SK-N-SH treated with all-trans-retinoic acid at 6 μM for 48 hours (cell line): ENCODE results near the gene CFAP61.

Experiments
- ATAC-seq: fragments of 200-7000 bp; cut with Tn5 transposase; 3 replicates; pipeline ENCODE4 v1.9.1; 2020; ENCODE audit warnings: mild to moderate bottlenecking, moderate library complexity
- ARNTL ChIP-seq: fragments of 450-650 bp; formaldehyde crosslinking; IDR thresholded peaks from 2 replicates; pipeline ENCODE4 v1.5.0; 2020; ENCODE audit warnings: low read depth, mild to moderate bottlenecking, moderate library complexity, borderline replicate concordance
- BACH2 ChIP-seq: fragments of 250-450 bp; sonication (Bioruptor Pico); IDR thresholded peaks from 2 replicates; pipeline ENCODE4 v1.9.0; 2021; ENCODE audit warnings: mild to moderate bottlenecking, borderline replicate concordance
- CREB5 ChIP-seq: fragments of 250-450 bp; sonication (Bioruptor Pico); IDR thresholded peaks from 2 replicates; pipeline ENCODE4 v1.5.1; 2020; ENCODE audit warnings: low read depth, mild to moderate bottlenecking, moderate library complexity
- CSDC2 ChIP-seq: fragments of 250-450 bp; sonication (Bioruptor Pico); IDR thresholded peaks from 2 replicates; pipeline ENCODE4 v1.5.0; 2020; ENCODE audit warnings: mild to moderate bottlenecking, moderate library complexity
- CSRNP3 ChIP-seq: fragments of 250-450 bp; sonication (Bioruptor Pico); IDR thresholded peaks from 2 replicates; pipeline ENCODE4 v1.5.1; 2021; ENCODE audit warnings: mild to moderate bottlenecking, moderate library complexity
- ESRRG ChIP-seq: fragments of 250-450 bp; sonication (Bioruptor Pico); IDR thresholded peaks from 2 replicates; pipeline ENCODE4 v1.6.1; 2021; ENCODE audit warnings: mild to moderate bottlenecking
- GLIS3 ChIP-seq: fragments of 250-450 bp; sonication (Bioruptor Pico); IDR thresholded peaks from 2 replicates; pipeline ENCODE4 v1.5.0; 2020; ENCODE audit warnings: mild to moderate bottlenecking, moderate library complexity
- ISL1 ChIP-seq: fragments of 250-450 bp; sonication (Bioruptor Pico); IDR thresholded peaks from 2 replicates; pipeline ENCODE4 v2.1.2; 2022; ENCODE audit warnings: mild to moderate bottlenecking, moderate library complexity
- PATZ1 ChIP-seq: fragments of 250-450 bp; sonication (Bioruptor Pico); IDR thresholded peaks from 2 replicates; pipeline ENCODE4 v1.8.0; 2020; ENCODE audit warnings: mild to moderate bottlenecking, moderate library complexity, borderline replicate concordance
- POU6F1 ChIP-seq: fragments of 250-450 bp; sonication (Bioruptor Pico); IDR thresholded peaks from 2 replicates; pipeline ENCODE4 v1.8.0; 2021; ENCODE audit warnings: low read depth, mild to moderate bottlenecking, moderate library complexity, borderline replicate concordance
- RARB ChIP-seq: fragments of 250-450 bp; sonication (Bioruptor Pico); IDR thresholded peaks from 2 replicates; pipeline ENCODE4 v1.8.0; 2021; ENCODE audit warnings: mild to moderate bottlenecking, moderate library complexity
- TCF4 ChIP-seq: fragments of 250-450 bp; sonication (Bioruptor Pico); IDR thresholded peaks from 2 replicates; pipeline ENCODE4 v1.8.0; 2021; ENCODE audit warnings: mild to moderate bottlenecking, moderate library complexity, borderline replicate concordance
- TOX ChIP-seq: fragments of 250-450 bp; sonication (Bioruptor Pico); IDR thresholded peaks from 2 replicates; pipeline ENCODE4 v1.8.0; 2021; ENCODE audit warnings: mild to moderate bottlenecking, moderate library complexity, borderline replicate concordance
- TSHZ2 ChIP-seq: fragments of 250-450 bp; sonication (Bioruptor Pico); IDR thresholded peaks from 2 replicates; pipeline ENCODE4 v1.5.0; 2020; ENCODE audit warnings: mild to moderate bottlenecking, moderate library complexity
- ZC3H10 ChIP-seq: fragments of 250-450 bp; sonication (Bioruptor Pico); IDR thresholded peaks from 2 replicates; pipeline ENCODE4 v1.5.1; 2021; ENCODE audit warnings: mild to moderate bottlenecking, moderate library complexity
- ZFP3 ChIP-seq: fragments of 250-450 bp; sonication (Bioruptor Pico); IDR thresholded peaks from 2 replicates; pipeline ENCODE4 v1.5.0; 2020; ENCODE audit warnings: mild to moderate bottlenecking, moderate library complexity
- ZFP30 ChIP-seq: fragments of 450-650 bp; formaldehyde crosslinking; IDR thresholded peaks from 2 replicates; pipeline ENCODE4 v1.5.0; 2022; ENCODE audit warnings: mild to moderate bottlenecking, moderate library complexity
- ZNF565 ChIP-seq: fragments of 450-650 bp; formaldehyde crosslinking; conservative IDR thresholded peaks from 2 replicates; pipeline ENCODE4 v1.5.0; 2020; ENCODE audit warnings: low read depth, mild to moderate bottlenecking, moderate library complexity
- ZNF70 ChIP-seq: fragments of 450-650 bp; formaldehyde crosslinking; IDR thresholded peaks from 2 replicates; pipeline ENCODE4 v1.5.0; 2020; ENCODE audit warnings: mild to moderate bottlenecking, moderate library complexity
- ZNF8 ChIP-seq: fragments of 450-650 bp; formaldehyde crosslinking; IDR thresholded peaks from 2 replicates; pipeline ENCODE4 v1.5.0; 2020; ENCODE audit warnings: mild to moderate bottlenecking, moderate library complexity

CFAP61 gene

GRCh38 chr20:20060234-20060998 lies 8.1 kb downstream of the CFAP61 start:
- ATAC-seq = no peak
- TF ChIP-seq CREB5 (CRISPR knock-in tag) = no peak
- no peak for TF ChIP-seq RARB (CRISPR knock-in tag)
- TF ChIP-seq GLIS3 (CRISPR knock-in tag) = no peak
- TF ChIP-seq ZC3H10 = no peak
- no peak for TF ChIP-seq POU6F1 (CRISPR knock-in tag)
- no peak for TF ChIP-seq TSHZ2 (CRISPR knock-in tag)
- no peak for TF ChIP-seq BACH2 (CRISPR knock-in tag)
- TF ChIP-seq ZFP30 (CRISPR knock-in tag) = no peak
- no peak for TF ChIP-seq ARNTL
- no peak for TF ChIP-seq ESRRG (CRISPR knock-in tag)

- peak; percentile 60 for ATAC-seq
- TF ChIP-seq TOX (CRISPR knock-in tag) = no peak
Measured at GRCh38 chr20:20063941-20064702, 11.8 kb downstream of the CFAP61 start.

- ATAC-seq = no peak
- TF ChIP-seq ZFP3 (CRISPR knock-in tag) (no peak), ISL1 (CRISPR knock-in tag) (no peak), CREB5 (CRISPR knock-in tag) (no peak), ZNF565 (CRISPR knock-in tag) (no peak), PATZ1 (CRISPR knock-in tag) (no peak), POU6F1 (CRISPR knock-in tag) (no peak), TSHZ2 (CRISPR knock-in tag) (no peak), CSDC2 (no peak), CSRNP3 (no peak), TCF4 (CRISPR knock-in tag) (no peak), ZNF8 (CRISPR knock-in tag) (no peak), ZNF70 (CRISPR knock-in tag) (no peak)
- TF ChIP-seq, all 23 proteins: peak for 0
Measured at GRCh38 chr20:20065361-20065760, 13.0 kb downstream of the CFAP61 start.
